ENCODE measurements around the gene KPRP. TPM values are rescaled to one million over a fixed set of nuclear protein-coding genes. Genes with fewer than 3 reads are reported as not detected.

The KPRP gene
- total RNA-seq, 1 donor from 2014 or later: 1.2 TPM

- Histone ChIP-seq H3K27me3 (no peaks in the 10 kb centered on the region), H3K36me3 (no peaks in the 10 kb centered on the region), H3K27ac (no peak overlapping the region), H3K4me3 (no peak overlapping the region), H3K4me1 (no peaks in the 10 kb centered on the region), H3K9me3 (no peaks in the 10 kb centered on the region)
- TF ChIP-seq CTCF (IDR thresholded peaks at IDR 0.05) (no peak), POLR2AphosphoS5 (IDR thresholded peaks at IDR 0.05; ENCODE audit: insufficient read depth in 1 of 2, low read depth in 1 of 2) (no peak), POLR2A (IDR thresholded peaks at IDR 0.05) (no peak)
- DNase-seq (ENCODE audit: extremely low spot score in 2 of 2): no peak
- intact Hi-C loops (cut with DNase I): no loop called here
Observed at GRCh38 chr1:152811050-152811449, 53.2 kb downstream of the KPRP start.

Other genes with a start within 250 kb of the KPRP start
- gene LCE5A, start 247.2 kb upstream of the KPRP start, total RNA-seq: not detected
- gene CRCT1, start 243.5 kb upstream of the KPRP start, total RNA-seq: 182 TPM
- gene LCE3E, start 191.2 kb upstream of the KPRP start, total RNA-seq: 2.2 TPM
- gene LCE3D, start 177.5 kb upstream of the KPRP start, total RNA-seq: 57.5 TPM
- gene LCE3C, start 157.8 kb upstream of the KPRP start, total RNA-seq: not detected
- not detected for gene LCE3B, start 144.2 kb upstream of the KPRP start, total RNA-seq
- not detected for gene LCE3A, start 134.9 kb upstream of the KPRP start, total RNA-seq
- gene LCE2D, start 94.6 kb upstream of the KPRP start, total RNA-seq: not detected
- gene LCE2C, start 82.7 kb upstream of the KPRP start, total RNA-seq: not detected
- gene LCE2B, start 71.9 kb upstream of the KPRP start, total RNA-seq: not detected
- not detected for gene LCE2A, start 59.7 kb upstream of the KPRP start, total RNA-seq
- not detected for gene LCE4A, start 49.9 kb upstream of the KPRP start, total RNA-seq
- not detected for gene LCE1F, start 17.1 kb downstream of the KPRP start, total RNA-seq
- not detected for gene LCE1E, start 28.2 kb downstream of the KPRP start, total RNA-seq
- gene LCE1D, start 38.7 kb downstream of the KPRP start, total RNA-seq: not detected
- gene LCE1C, start 48.6 kb downstream of the KPRP start, total RNA-seq: not detected
- gene LCE1B, start 53.9 kb downstream of the KPRP start, total RNA-seq: not detected
- not detected for gene LCE1A, start 69.4 kb downstream of the KPRP start, total RNA-seq
- gene LCE6A, start 84.8 kb downstream of the KPRP start, total RNA-seq: not detected
- gene LCE7A, start 102.0 kb downstream of the KPRP start, total RNA-seq: not detected
- not detected for gene SMCP, start 120.3 kb downstream of the KPRP start, total RNA-seq
- gene IVL, start 150.5 kb downstream of the KPRP start, total RNA-seq: 169 TPM
- not detected for gene SPRR5, start 189.2 kb downstream of the KPRP start, total RNA-seq
- gene SPRR4, start 212.6 kb downstream of the KPRP start, total RNA-seq: not detected
- 109 TPM for gene SPRR1A, start 226.1 kb downstream of the KPRP start, total RNA-seq
- gene SPRR3, start 243.7 kb downstream of the KPRP start, total RNA-seq: 1,163 TPM

All from vagina (tissue), 2 donors.